Dedifferentiated amniotic fluid mesenchymal stem cell (primary cell): ENCODE results near the gene ATP8A2.
"Not testable (repeated sequence)": the region's sequence is repeated elsewhere in the genome, so short reads cannot be mapped to it uniquely, and the experiment has no call there.

Experiments
- DNase-seq: peaks from one replicate; pipeline ENCODE4 v3.0.0-alpha.2; 2016; ENCODE audit errors: extremely low spot score

Gene ATP8A2

DNA sequence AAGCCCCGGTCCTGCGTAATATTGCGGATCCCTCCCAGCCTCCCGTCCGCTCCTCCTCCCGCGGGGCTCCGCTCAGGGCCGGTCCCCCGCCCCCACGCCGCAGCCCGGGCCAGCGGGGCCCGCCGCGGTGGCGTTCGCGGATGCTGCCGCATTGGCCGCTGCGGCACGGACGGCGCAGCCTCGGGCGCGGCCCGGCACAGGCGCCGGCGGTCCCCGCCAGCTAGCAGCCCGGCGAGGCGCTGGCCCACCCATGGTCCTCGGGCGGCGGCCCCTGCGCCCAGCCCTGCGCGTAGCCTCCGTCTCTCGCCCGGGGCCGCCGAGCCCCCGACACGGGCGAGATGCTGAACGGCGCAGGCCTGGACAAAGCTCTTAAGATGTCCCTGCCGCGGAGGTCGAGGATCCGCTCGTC lies at the start of gene ATP8A2:
TSS of gene ATP8A2 (plus strand) at position 100 of the 409 bp plus-strand sequence. CDS start at position 339, 239 bp downstream.
- no peak for DNase-seq

DNA sequence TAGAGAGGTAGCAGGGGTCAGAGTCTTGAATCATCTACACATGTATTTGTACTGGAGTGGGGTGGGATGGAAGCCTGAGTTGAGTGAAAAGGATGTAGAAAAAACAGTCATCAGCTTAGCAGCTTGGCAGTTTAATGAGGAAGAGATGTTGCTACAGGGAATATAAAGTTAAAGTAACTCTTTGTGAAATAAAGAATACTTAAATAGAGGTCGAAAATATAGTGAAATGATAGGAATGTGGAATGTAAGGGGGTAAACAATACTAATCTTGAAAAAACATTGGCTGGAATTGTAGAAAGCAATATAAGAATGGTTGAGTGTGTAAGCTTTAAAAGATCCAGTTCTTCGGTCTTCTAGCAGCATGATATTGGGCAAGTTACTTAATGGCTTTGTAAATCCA lies 47.7 kb upstream of the ATP8A2 start:
- DNase-seq: no peak

DNA sequence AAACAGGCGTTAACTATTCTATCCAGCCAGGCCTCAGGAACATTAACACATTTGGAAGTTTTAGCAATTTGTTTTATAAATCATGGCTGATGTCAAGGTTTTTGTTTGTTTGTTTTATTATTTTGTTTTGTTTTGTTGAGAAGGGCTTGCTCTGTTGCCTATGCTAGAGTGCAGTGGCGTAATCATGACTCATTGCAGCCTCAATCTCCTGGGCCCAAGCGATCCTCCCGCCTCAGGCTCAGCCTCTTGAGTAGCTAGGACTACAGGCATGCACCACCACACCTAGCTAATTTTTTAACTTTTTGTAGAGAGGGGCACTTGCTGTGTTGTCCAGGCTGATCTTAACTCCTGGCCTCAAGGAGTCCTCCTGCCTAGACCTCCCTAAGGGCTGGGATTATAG lies 42.1 kb upstream of the ATP8A2 start:
- no peak for DNase-seq

DNA sequence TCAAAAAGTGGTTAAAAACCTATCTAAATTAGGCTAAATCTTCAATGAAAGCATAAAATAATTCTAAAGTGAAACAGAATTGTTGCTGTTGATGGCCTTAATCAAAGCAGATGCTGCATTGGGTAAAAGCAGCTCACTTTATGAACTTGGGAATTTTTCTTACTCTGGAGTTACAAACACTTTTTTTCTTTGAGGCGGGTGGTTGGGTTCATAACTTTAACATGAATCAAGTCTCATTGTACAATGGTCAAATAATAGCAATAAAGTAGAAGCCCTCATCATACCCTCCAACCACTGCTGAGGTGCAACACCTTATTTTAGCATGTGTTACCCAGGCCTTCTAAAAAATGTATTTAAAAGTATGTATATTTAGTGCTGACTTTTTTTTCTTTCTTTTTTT lies 41.2 kb upstream of the ATP8A2 start:
- DNase-seq: no peak

DNA sequence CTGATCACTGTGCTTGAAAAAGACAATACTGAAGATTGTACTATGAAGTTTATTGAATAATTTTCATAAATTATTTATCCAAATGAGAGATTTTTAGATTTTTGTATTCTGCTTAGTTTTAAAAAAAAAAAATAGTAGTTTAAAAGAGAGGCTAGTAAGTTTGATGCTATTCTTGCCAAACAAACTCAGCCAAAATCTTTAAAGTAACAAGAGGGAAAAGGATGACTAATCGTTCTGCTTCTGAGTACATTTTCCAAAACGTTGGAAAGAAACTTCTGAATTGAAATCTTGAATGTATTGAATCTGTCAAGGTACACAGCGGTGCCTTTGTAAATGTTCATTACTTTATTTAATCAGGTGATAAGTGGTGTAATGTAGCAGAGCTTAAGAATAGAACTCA lies 35.9 kb upstream of the ATP8A2 start:
- DNase-seq: no peak

DNA sequence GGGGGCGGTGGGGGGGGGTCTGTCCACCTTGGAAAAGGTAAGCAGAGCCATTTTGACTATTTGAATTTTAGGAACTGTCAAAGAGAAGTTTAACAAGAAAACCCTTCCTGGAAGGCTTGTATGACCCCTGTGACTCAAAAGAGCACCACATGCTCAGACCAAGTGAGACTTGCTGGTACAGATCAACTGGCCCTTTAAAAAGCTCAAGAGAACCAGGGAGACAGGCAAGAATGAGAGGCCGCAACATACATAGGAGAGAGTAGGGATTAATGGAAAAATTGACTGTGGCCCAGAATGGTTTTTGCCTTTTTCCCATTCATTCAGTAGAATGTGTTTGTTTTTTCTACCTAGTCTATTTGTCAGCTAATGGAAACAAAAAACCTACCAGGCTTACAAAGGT lies 26.2 kb upstream of the ATP8A2 start:
- no peak for DNase-seq

DNA sequence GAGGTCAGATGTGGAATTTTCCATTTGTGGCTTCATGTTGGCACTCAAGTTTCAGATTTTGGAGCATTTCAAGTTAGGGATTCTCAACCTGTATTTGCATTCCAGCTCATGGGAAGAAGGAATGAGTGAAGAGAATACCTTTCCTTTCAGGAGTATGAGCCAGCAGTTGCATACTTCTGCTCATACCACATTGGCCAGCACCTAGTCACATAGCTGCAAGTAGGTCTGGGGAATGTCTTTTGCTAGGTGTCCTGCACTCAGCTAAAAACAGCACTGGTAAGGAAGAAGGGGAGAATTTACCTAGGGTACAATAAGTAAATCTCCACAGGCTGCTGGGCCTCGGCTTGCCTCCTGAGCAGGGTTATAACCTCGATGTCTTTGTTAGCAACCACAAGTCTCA lies 24.6 kb upstream of the ATP8A2 start:
- DNase-seq: no peak

DNA sequence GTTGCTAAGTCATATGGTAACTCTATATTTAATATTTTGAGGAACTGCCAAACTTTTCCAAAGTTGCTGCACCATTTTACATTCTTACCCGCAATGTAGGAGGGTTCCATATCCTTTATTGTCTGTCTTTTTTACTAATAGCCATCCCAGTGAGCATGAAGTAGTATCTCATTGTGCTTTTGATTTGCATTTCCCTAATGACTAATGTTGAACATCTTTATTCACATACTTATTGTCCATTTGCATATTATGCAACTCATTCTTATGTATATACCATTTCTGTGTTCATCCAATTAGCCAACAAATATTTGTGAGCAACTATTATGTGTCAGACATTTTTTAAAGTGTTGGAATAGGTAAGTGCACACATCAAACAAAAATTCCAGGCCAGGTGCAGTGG lies 20.4 kb upstream of the ATP8A2 start:
- no peak for DNase-seq

DNA sequence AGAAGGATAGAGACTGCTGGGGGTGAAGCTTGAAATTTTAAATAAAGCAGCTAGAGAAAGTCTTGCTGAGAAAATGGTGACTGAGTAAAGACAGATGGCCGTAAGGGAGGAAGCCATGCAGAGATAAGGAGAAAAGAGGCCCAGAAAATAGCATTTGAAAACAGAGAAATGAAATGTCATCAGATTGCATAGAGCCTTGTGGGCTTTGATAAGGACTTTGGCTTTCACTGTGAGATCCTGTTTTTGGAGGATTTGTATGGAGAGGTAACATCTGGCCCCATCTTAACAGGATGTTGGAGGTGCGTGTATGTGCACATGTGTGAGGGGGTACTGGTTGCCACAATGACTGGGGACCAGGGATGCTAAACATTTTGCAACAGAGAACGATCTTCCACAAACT lies 19.5 kb upstream of the ATP8A2 start:
- no peak for DNase-seq

DNA sequence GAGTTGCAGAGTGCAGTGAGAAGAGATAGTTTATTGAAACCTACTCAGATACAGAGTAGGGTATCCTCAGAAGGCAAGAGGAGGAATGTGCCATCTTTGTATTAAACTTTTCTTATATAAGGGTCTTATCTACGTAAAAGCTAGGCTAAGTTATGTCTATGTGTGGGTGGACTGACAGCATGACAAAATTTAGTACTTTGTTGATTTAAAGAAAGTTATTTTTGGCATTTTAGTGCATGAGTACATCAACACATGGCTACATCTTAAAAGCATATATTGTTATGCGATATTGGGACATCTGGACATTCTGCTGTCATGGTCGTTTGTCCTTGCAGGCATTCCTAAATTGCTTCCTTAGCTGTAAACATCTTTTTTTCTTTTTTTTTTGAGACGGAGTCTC lies 19.0 kb upstream of the ATP8A2 start:
- DNase-seq: no peak

DNA sequence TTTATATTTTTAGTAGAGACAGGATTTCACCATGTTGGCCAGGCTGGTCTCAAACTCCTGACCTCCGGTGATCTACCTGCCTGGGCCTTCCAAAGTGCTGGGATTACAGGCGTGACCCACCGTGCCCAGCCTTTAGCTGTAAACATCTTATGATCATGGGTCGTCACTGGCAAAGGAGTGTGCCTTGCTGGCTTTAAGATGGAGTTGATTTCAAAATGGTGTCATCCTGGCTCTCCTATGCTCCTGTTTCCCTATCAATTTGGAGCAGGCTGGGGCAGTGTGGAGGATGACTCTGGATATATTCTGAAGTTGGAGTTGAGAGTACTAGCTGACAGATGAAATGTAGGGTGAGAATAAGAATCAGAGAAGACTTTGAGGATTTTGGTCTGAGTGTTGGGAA lies 18.4 kb upstream of the ATP8A2 start:
- DNase-seq: no peak

DNA sequence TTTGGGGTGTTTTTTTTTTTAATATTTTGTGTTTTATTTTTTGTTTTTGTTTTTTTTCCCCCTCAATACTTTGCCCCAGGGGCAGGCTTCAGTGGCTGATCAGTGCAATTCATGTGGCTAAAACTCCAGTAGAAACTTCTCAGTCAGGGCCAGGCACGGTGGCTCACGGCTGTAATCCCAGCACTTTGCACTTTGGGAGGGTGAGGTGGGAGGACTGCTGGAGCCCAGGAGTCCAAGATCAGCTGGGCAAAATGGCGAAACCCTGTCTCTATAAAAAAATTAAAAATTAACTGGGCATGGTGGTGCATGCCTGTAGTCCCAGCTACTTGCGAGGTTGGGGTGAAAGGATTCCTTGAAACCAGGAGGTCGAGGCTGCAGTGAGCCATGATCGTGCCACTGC lies 17.4 kb upstream of the ATP8A2 start:
- DNase-seq: no peak

DNA sequence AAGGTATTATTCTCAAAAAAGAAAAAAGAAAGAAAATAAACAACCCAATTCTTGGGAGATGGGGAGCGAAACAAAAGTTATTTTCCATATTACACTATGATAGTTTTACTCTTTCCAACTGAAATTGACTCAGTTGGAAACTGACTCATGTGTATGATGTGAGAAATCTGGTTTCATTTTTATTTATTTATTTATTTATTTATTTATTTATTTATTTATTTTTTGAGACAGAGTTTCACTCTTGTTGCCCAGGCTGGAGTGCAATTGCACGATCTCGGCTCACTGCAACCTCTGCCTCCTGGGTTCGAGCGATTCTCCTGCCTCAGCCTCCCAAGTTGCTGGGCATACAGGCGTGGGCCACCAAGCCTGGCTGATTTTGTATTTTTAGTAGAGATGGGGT lies 11.3 kb upstream of the ATP8A2 start:
- DNase-seq: not testable (repeated sequence)

DNA sequence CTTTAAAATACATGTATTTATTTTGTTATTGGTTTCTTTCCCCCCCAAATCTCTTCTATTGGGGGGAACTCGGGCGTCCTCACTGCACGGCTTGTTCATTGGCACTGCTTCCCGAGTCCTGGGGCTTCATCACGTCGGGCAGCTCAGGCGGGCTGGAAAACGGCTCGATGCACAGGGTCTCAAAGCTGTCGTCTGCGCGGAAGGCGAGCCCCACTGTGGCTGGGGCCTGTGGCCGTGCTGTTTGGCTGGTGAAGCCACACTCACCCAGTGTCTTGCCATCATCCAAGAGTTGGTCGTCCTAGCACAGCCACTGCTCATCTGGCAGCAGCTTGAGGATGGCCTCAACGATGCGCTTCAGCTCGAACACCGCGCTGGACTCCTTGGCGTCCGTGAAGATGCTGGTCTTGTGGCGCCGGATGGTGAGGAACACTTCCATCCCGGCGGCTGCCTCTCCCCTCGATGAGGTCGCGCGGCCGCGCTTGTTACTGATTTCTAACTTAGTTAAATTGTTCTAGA lies 6.0 kb upstream of the ATP8A2 start:
- no peak for DNase-seq

DNA sequence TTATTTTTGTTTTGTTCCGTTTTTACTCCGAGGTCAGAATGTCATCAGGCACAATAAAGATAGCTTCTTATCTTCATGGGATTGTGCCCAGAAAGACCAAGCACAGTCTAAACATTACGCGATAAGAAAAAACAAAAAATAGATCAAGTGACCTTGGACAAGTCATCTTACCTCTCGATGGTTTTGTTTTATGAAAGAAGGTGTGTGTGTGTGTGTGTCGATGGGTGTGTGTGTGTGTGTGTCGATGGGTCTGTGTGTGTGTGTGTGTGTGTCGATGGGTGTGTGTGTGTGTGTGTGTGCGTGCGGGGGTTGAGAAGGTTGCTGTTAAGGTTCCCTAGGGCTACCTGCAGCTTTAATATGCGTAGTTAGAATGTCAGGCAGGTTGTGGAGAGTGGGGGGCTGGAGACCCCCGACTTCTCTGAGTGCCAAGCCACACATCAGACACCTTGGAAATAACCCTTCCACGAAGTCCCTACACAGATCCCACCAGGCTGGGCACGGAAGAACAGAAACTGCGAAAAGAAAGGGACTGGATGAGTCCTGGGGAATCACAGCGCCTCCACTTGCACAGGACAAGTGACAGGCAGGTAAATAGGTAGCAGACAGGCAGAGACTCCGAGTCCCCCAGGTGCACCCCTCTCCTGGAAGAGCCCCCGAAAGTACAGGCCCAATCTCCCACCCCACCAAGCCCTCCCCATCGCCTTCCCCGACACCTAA lies 458 bp upstream of the ATP8A2 start:
- DNase-seq: no peak

DNA sequence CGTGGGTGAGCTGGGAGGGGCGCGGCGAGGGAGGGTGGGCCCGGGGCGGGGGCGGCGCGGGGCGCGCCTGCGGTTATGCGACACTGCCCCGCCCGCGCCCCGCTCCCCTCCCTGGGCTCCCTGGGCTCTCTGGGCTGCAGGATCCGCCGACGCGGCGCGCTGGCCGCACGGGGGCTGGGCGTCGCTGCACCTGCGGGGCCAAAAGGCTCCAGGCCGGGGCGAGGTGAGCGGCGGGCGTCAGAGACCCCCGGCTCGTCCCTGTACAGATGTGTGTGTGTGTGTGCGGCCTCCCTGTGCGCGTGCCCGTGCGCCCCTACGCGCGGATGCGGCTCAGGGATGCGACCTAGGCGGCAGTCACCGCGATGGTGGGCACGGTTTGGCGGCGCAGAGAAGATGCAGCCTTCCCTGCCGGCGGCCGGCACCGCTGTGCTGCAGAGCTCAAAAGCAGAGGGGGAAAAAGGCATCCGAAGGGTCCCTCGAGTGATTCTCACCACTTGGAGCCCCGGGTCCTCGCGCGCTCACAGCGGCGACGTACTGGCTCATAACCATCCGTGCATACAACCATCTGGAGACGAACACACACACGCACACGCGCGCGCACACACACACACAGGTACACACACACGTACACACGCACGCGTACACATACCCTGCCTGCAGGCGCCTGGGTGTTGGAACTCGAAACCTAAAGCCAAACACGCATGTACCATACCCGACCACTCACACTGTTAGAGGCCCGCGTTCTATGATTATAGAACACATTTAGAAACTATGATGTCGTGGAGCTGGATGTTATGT lies 709 bp downstream of the ATP8A2 start:
- no peak for DNase-seq

DNA sequence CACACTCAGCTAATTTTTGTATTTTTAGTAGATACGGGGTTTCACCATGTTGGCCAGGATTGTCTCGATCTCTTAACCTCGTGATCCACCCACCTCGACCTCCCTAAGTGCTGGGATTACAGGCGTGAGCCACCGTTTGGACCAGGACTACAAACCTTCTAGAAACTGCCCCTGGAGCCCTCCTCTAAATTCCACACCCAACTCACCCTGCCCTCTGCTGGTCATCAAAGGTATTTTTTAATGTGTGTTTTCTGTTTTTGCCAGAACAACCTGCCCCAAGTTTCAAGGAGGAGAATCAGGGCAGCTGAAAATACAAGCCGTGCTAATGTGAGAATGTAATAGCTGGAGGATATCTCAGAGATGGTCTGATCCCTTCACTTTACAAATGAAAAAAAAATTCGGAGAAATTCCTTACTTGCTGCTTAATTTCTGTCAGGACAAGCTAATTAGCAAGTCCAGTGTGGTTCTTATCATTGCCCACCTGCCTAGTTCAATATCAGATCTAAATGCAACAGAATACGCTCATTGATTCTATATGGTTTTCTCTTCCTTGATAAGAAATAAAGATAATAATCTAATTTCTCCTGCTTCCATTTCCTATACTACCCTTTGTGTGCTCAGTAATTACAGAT lies 4.1 kb downstream of the ATP8A2 start:
- DNase-seq: peak; percentile 63

DNA sequence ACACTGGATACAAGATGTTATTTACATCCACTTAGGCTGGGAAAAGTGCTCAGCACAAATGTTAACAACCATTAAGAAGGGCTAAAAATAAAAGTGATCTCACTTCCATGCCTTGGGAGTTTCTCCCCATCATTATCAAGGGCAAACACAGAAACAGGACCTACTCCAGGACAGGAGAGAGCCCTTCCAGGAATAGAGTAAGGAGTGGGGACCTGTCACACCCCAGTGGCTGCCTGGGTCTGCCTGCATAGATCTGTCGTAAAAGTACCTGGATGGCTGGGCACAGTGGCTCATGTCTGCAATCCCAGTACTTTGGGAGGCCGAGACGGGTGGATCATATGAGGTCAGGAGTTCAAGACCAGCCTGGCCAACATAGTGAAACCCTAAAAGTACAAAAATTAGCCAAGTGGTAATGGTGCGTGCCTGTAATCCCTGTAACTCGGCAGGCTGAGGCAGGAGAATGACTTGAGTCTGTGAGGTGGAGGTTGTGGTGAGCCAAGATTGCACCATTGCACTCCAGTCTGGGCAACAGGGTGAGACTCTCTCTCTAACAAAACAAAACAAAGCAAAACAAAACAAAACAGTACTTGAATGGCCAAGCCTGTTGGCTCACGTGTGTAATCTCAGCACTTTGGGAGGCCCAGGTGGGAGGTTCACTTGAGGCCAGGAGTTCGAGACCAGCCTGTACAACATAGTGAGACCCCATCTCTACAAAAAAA lies 5.6 kb downstream of the ATP8A2 start:
- DNase-seq: no peak

DNA sequence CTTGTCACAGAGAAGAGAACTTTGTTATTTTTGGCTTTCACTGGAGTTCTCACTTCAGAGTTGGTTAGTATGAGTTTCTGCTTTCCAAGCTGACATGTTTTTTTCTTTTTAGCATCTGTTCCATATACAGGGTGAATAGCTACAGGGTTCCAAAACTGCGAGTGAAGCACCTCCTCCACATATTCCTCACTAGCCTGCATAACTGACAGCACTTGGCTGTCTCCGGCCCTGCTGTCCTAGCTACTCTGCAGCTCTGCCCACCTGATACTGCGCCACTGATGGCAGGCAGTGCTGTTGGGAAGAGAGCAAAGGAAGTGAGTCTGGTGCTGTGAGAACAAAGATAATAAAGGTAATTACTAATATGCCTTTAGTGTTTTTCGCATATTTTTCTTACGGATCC lies 6.8 kb downstream of the ATP8A2 start:
- DNase-seq: no peak

DNA sequence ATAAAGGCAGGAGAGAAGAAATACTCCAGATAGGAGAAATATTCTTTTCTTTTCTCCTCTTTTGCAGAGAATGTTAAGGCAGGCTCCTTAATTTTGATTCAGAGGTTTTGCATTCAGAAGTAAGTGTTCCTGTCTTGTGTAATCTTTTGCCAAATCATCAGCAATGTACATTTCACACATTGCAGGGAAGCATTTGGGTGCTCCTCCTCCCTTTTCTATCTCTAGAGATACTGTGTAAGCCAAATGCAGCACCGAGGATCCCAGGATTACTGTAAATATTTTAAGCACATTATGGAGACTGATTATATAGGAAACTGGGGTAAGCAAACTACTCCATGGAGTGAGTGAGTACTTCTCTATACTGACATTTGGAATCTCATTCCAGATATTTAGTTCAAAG lies 7.2 kb downstream of the ATP8A2 start:
- DNase-seq: no peak

DNA sequence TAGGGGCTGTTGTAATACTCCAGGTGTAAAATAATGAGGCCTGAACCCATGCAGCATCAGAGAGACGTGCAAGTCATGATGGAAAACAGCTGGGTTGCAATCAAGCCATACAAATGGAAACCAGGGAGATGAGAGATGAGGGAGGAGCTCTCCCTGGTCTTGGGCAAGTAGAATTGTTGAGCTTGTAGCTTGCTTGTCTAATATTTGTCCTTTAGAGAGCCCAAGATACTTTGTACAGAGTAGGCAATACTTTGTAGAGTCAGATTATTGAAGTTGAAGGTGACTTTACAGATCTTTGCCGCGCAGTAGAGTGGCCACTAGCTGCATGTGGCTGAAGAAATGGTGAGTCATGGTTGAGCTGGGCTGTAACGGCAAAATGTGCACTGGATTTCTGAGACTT lies 8.3 kb downstream of the ATP8A2 start:
- no peak for DNase-seq

DNA sequence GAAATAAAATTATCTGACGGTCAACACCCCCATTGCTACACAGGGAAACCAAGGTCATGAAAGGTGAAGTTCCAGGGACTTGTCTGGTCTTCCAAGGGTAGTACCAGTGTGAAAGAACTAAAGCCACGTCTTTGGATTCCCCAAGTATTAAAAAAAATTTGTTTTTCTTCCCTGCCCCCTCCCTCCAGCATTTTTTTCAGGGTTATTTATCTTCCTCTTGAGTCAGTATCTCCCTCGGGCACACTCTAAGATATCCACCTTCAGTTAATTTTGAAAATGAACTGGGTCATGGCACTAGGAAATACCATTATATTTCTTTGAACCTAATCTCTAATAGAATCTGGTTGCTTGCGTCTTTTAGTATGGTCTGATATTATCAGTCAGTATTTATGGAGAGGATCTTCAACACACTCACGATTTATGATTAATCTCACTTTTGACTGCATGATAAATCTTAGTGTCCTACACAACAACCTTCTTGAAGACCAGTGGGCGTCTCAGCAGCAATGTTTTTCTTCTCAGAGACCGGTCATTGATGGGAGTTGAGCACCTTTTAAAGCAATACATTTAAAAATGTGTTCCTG lies 9.1 kb downstream of the ATP8A2 start:
- no peak for DNase-seq
